Spleen (tissue), 11 donors: ENCODE measurements around the gene PRDM16. TPM values are rescaled to one million over a fixed set of nuclear protein-coding genes. Genes with fewer than 3 reads are reported as not detected.

Experiments used
- DNase-seq: peaks from one replicate; pipeline ENCODE4 v3.0.0-alpha.2; 2020
- H3K27ac ChIP-seq, 8 donors: fragments of 200-600 bp; sonication (generic) in 7 of 8; 1 replicate in 4 of 8; 2 replicates in 4 of 8; pipeline versions ENCODE4 v1.5.0 to v1.8.0; 2016 to 2021; ENCODE audit warnings: inconsistent platforms in 4 of 8, mild to moderate bottlenecking in 4 of 8, moderate library complexity in 1 of 8
- H3K27me3 ChIP-seq, 7 donors: fragments of 200-600 bp; sonication (generic) in 6 of 7; replicated peaks in 1 of 7; 1 replicate in 4 of 7; 2 replicates in 3 of 7; pipeline versions ENCODE4 v1.5.0 to v1.8.0; 2016 to 2021; ENCODE audit warnings: inconsistent platforms in 3 of 7, mild to moderate bottlenecking in 1 of 7
- H3K36me3 ChIP-seq, 6 donors: fragments of 200-600 bp; sonication (generic) in 5 of 6; 1 replicate in 4 of 6; 2 replicates in 2 of 6; pipeline versions ENCODE4 v1.5.0 to v1.8.0; 2016 to 2021; ENCODE audit warnings: inconsistent platforms in 2 of 6
- H3K4me1 ChIP-seq, 6 donors: fragments of 200-600 bp; sonication (generic) in 5 of 6; 1 replicate in 3 of 6; 2 replicates in 3 of 6; pipeline versions ENCODE4 v1.5.0 to v1.8.0; 2016 to 2021; ENCODE audit warnings: inconsistent platforms in 3 of 6
- H3K4me3 ChIP-seq, 8 donors: fragments of 200-600 bp; sonication (generic) in 7 of 8; 1 replicate in 4 of 8; 2 replicates in 4 of 8; pipeline versions ENCODE4 v1.5.0 to v1.8.0; 2016 to 2021; ENCODE audit warnings: inconsistent platforms in 4 of 8, mild to moderate bottlenecking in 4 of 8, moderate library complexity in 2 of 8
- H3K9me3 ChIP-seq, 8 donors: fragments of 200-600 bp; sonication (generic) in 7 of 8; 1 replicate in 4 of 8; 2 replicates in 4 of 8; pipeline versions ENCODE4 v1.5.0 to v1.8.0; 2016 to 2021; ENCODE audit warnings: inconsistent platforms in 4 of 8
- CTCF ChIP-seq, 11 experiments: fragments of 200-600 bp in 7 of 11; fragments of 450-650 bp in 4 of 11; sonication (generic) in 4 of 11; IDR thresholded peaks in 8 of 11; conservative IDR thresholded peaks in 3 of 11; 1 replicate in 7 of 11; 2 replicates in 4 of 11; pipeline versions ENCODE4 v1.4.0 to v1.8.0; 2016 to 2021; ENCODE audit warnings: antibody characterized with exemption in 11 of 11, inconsistent platforms in 4 of 11, mild to moderate bottlenecking in 1 of 11
- POLR2A ChIP-seq, 3 donors: fragments of 450-650 bp; IDR thresholded peaks; one replicate each; pipeline ENCODE4 v1.5.1; 2017; ENCODE audit warnings: antibody characterized with exemption in 3 of 3, mild to moderate bottlenecking in 1 of 3
- POLR2AphosphoS5 ChIP-seq, 3 donors: sonication (generic); formaldehyde crosslinking; IDR thresholded peaks; one replicate each; pipeline ENCODE4 v1.5.1; 2017; ENCODE audit warnings: antibody characterized with exemption in 3 of 3
- WGBS, 5 donors: extraction: QIAGEN DNeasy Blood & Tissue Kit in 3 of 5; methylation state at CpG; one replicate each; pipeline versions ENCODE4 v1.1.5 to v1.1.7; 2013 to 2018; 5-methylcytosine and 5-hydroxymethylcytosine counted together
- intact Hi-C: fragments of 100-400 bp; cut with DNase I; formaldehyde crosslinking; loops from one replicate; pipeline ENCODE4 v1.15.0; 2023; ENCODE audit warnings: low total_unique reads
- polyA plus RNA-seq, 3 donors: library from polyadenylated mRNA; stranded (reverse); fragments of 200-250 nt; gene quantifications; one replicate each; pipeline ENCODE4 v1.2.1, GENCODE V29; 2013
- total RNA-seq, 7 donors: library from RNA; depleted of rRNA in 3 of 7; stranded (reverse); fragments of >200 nt in 3 of 7; fragmentation: NEBNext Ultra II Directional in 4 of 7; extraction: Animal tissue kit (Norgen Biotek cat#: 25700) in 4 of 7; gene quantifications; one replicate each; pipeline versions ENCODE4 v1.1.0 to v1.2.1, GENCODE V29; 2016 to 2021
- donor health status: healthy with polysubstance abuse.
- donor health status: DM: no; HTN: no; CAD: no; lungs with moderate emphysema.
- donor health status: DM: no; HTN: no; CAD: no.
- donor health status: Bipolar disorder and iron deficiency.
- donor health status: healthy.
- donor health status: DM: no; HTN: no; CAD: no.
- donor health status: DM: yes; HTN: yes; CAD: no.

Gene PRDM16
- total and polyA plus RNA-seq, 10 donors = 0.43 to 3.2 (median 1.4) TPM

GRCh38 chr1:3428899-3429298, 359.9 kb downstream of the PRDM16 start:
- intact Hi-C loops = no loop called here
- TF ChIP-seq POLR2A (IDR thresholded peaks at IDR 0.05) (no peak), POLR2AphosphoS5 (IDR thresholded peaks at IDR 0.05) (no peak), CTCF (IDR thresholded peaks at IDR 0.05 in 8 of 11, conservative IDR thresholded peaks at IDR 0.05 in 3 of 11) (no peak)

GRCh38 chr1:3429320-3429719, 360.3 kb downstream of the PRDM16 start:
- 81 to 91% (median 86%) methylated on average over 13 of the region's 13 CpGs for WGBS, 5 donors
- peaks cover 0 to 6% (median 4%) of the 10 kb centered on the region in 6 donors for H3K4me1 ChIP-seq
- H3K36me3 ChIP-seq = no peaks in the 10 kb centered on the region
- no peak overlapping the region for H3K4me3 ChIP-seq
- intact Hi-C loops = no loop called here
- no peak for TF ChIP-seq CTCF (IDR thresholded peaks at IDR 0.05 in 8 of 11, conservative IDR thresholded peaks at IDR 0.05 in 3 of 11)
- TF ChIP-seq POLR2A (IDR thresholded peaks at IDR 0.05) = no peak
- no peak for TF ChIP-seq POLR2AphosphoS5 (IDR thresholded peaks at IDR 0.05)
- H3K27ac ChIP-seq = no peak overlapping the region
- no peaks in the 10 kb centered on the region for H3K9me3 ChIP-seq
- DNase-seq = no peak
- peaks cover 0 to 30% (median 3%) of the 10 kb centered on the region in 7 donors for H3K27me3 ChIP-seq

More at GRCh38 chr1:3428899-3429298, 359.9 kb downstream of the PRDM16 start:
- H3K27me3 ChIP-seq = peaks cover 0 to 33% (median 3%) of the 10 kb centered on the region in 7 donors
- 83 to 91% (median 86%) methylated on average over 6 to 9 of the region's 9 CpGs for WGBS, 5 donors
- no peak overlapping the region for H3K27ac ChIP-seq
- peaks cover 0 to 10% (median 4%) of the 10 kb centered on the region in 6 donors for H3K4me1 ChIP-seq
- no peaks in the 10 kb centered on the region for H3K9me3 ChIP-seq
- H3K4me3 ChIP-seq = no peak overlapping the region
- no peaks in the 10 kb centered on the region for H3K36me3 ChIP-seq
- no peak for DNase-seq

DNA sequence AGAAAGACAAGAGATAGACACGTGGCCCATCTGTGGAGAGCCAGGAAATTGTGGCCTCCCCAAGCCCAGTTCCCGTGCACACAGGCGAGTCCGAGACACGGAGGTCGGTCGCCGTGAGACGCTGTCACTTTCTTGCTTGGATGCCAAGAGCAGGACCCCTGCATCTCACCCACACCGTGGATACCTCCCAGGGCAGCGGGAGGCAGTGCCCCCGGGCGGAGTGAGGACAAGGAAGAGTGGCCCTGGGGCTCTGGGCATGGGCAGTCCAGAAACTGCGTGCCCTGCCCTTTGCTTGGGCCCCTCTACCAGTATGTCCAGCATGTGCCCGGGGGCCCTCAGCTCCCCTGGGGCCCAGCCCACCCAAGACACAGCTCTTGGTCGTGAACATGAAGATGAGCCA, 360.8 kb downstream of the PRDM16 start:
- no peaks in the 10 kb centered on the region for H3K36me3 ChIP-seq
- no peak for DNase-seq

DNA sequence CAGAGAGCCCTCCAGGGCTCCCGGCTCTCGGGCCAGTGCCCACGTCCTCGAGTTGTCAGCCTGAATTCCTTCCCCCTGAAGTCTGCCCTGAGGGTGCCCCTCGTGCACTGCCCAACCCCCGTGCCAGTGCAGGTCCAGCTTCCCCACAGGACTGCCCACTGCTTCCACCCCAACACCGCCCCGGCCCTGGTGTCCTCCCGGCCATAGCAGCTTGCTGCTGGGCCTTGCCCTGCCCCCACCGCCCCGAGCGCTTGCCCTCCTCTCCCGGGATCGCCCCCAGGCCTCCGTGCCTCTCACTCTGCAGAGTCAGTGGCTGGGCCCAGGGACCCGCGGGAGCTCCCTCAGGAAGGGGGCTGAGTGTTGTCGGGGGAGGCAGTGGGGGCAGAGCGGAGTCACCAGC, 361.4 kb downstream of the PRDM16 start:
- no peaks in the 10 kb centered on the region for H3K36me3 ChIP-seq
- H3K4me1 ChIP-seq = no peaks in the 10 kb centered on the region
- no peak for TF ChIP-seq CTCF (IDR thresholded peaks at IDR 0.05 in 8 of 11, conservative IDR thresholded peaks at IDR 0.05 in 3 of 11)
- TF ChIP-seq POLR2AphosphoS5 (IDR thresholded peaks at IDR 0.05) = no peak
- H3K4me3 ChIP-seq = no peak overlapping the region
- WGBS, 5 donors = 84 to 93% (median 88%) methylated on average over 13 to 19 of the region's 19 CpGs
- intact Hi-C loops = no loop called here
- no peaks in the 10 kb centered on the region for H3K9me3 ChIP-seq
- no peak overlapping the region for H3K27ac ChIP-seq
- peaks cover 0 to 22% (median 0%) of the 10 kb centered on the region in 7 donors for H3K27me3 ChIP-seq
- DNase-seq = no peak

More for the DNA sequence above, 360.8 kb downstream of the PRDM16 start:
- intact Hi-C loops = no loop called here
- Histone ChIP-seq H3K9me3 (no peaks in the 10 kb centered on the region), H3K27me3 (peaks cover 0 to 26% (median under 1%) of the 10 kb centered on the region in 7 donors), H3K4me1 (peaks cover 0 to 1% (median under 1%) of the 10 kb centered on the region in 6 donors), H3K4me3 (no peak overlapping the region), H3K27ac (no peak overlapping the region)
- TF ChIP-seq POLR2AphosphoS5 (IDR thresholded peaks at IDR 0.05) (no peak), CTCF (IDR thresholded peaks at IDR 0.05 in 8 of 11, conservative IDR thresholded peaks at IDR 0.05 in 3 of 11) (no peak), POLR2A (IDR thresholded peaks at IDR 0.05) (no peak)
- 76 to 91% (median 87%) methylated on average over 4 to 16 of the region's 16 CpGs for WGBS, 5 donors
